Chondrocyte (in vitro differentiated cells): ENCODE data around the gene DNTT. TPM values are rescaled to one million over a fixed set of nuclear protein-coding genes. Genes with fewer than 3 reads are reported as not detected.

Experiments
- DNase-seq: peaks from one replicate; pipeline ENCODE4 v3.0.0; 2021; ENCODE audit warnings: mixed read lengths, low spot score
- H3K27ac Mint-ChIP-seq: one replicate; pipeline ENCODE4 v1.8.0; 2021; ENCODE audit warnings: mild to moderate bottlenecking, moderate library complexity, mixed read lengths; ENCODE audit not compliant: unreplicated experiment
- H3K27me3 Mint-ChIP-seq: 2 replicates; pipeline ENCODE4 v1.8.0; 2021; ENCODE audit warnings: low read depth, mixed read lengths
- H3K36me3 Mint-ChIP-seq: 2 replicates; pipeline ENCODE4 v1.8.0; 2021; ENCODE audit warnings: low read depth, mixed read lengths
- H3K4me1 Mint-ChIP-seq: 2 replicates; pipeline ENCODE4 v1.8.0; 2021; ENCODE audit warnings: low read depth, mild to moderate bottlenecking, mixed read lengths
- H3K4me3 Mint-ChIP-seq: one replicate; pipeline ENCODE4 v1.8.0; 2021; ENCODE audit warnings: mild to moderate bottlenecking, moderate library complexity, mixed read lengths; ENCODE audit not compliant: unreplicated experiment
- H3K9me3 Mint-ChIP-seq: 2 replicates; pipeline ENCODE4 v1.8.0; 2021; ENCODE audit warnings: low read depth, mixed read lengths
- long read RNA-seq: library from polyadenylated mRNA; stranded (forward); transcript quantifications from one replicate; pipeline ENCODE4 v2.0.0, GENCODE V29; 2021
- total RNA-seq: library from RNA; stranded (reverse); gene quantifications from 3 replicates; pipeline ENCODE4 v1.2.1, GENCODE V29; 2021
- TF ChIP-seq, protein P1 (sequence below): fragments of 200-600 bp; sonication (generic); IDR thresholded peaks from 2 replicates; pipeline ENCODE4 v1.5.0; 2021; ENCODE audit warnings: antibody characterized with exemption, mild to moderate bottlenecking, moderate library complexity

The DNTT gene
- not detected in 3 replicates for total RNA-seq
- long read RNA-seq, result 0 reads

DNA sequence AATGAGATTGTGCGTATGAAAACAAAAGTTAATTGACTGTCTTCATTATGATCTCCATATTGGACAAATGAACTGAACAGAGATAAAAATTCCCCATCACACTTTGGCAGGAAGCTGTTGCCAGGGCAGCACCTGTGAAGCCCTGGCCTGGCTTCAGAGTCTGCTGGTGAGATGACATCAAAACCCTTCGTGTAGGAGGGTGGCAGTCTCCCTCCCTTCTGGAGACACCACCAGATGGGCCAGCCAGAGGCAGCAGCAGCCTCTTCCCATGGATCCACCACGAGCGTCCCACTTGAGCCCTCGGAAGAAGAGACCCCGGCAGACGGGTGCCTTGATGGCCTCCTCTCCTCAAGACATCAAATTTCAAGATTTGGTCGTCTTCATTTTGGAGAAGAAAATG is at the start of gene DNTT:
Gene DNTT, plus strand, starts transcription at position 205 of the 400 bp plus-strand sequence. Its CDS starts 64 bp downstream, at position 269.
- H3K36me3 Mint-ChIP-seq, result no peaks in the 10 kb centered on the region
- H3K27me3 Mint-ChIP-seq, result peaks cover 36% of the 10 kb centered on the region
- H3K4me3 Mint-ChIP-seq, result no peak within 1 kb of the TSS
- H3K4me1 Mint-ChIP-seq, result peaks cover 2% of the 10 kb centered on the region
- no peaks in the 10 kb centered on the region for H3K9me3 Mint-ChIP-seq
- TF ChIP-seq, protein P1, sequence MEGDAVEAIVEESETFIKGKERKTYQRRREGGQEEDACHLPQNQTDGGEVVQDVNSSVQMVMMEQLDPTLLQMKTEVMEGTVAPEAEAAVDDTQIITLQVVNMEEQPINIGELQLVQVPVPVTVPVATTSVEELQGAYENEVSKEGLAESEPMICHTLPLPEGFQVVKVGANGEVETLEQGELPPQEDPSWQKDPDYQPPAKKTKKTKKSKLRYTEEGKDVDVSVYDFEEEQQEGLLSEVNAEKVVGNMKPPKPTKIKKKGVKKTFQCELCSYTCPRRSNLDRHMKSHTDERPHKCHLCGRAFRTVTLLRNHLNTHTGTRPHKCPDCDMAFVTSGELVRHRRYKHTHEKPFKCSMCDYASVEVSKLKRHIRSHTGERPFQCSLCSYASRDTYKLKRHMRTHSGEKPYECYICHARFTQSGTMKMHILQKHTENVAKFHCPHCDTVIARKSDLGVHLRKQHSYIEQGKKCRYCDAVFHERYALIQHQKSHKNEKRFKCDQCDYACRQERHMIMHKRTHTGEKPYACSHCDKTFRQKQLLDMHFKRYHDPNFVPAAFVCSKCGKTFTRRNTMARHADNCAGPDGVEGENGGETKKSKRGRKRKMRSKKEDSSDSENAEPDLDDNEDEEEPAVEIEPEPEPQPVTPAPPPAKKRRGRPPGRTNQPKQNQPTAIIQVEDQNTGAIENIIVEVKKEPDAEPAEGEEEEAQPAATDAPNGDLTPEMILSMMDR, result no peak
- no peak for DNase-seq
- no peak within 1 kb of the TSS for H3K27ac Mint-ChIP-seq

- peaks cover 7% of the 10 kb centered on the region for H3K4me1 Mint-ChIP-seq
- H3K27me3 Mint-ChIP-seq, result no peaks in the 10 kb centered on the region
- no peaks in the 10 kb centered on the region for H3K9me3 Mint-ChIP-seq
- H3K27ac Mint-ChIP-seq, result no peak overlapping the region
- H3K36me3 Mint-ChIP-seq, result no peaks in the 10 kb centered on the region
- H3K4me3 Mint-ChIP-seq, result no peak overlapping the region
- DNase-seq, result no peak
- TF ChIP-seq, protein P1, result no peak
Measured at GRCh38 chr10:96254976-96255375, 49.3 kb upstream of the DNTT start.

DNA sequence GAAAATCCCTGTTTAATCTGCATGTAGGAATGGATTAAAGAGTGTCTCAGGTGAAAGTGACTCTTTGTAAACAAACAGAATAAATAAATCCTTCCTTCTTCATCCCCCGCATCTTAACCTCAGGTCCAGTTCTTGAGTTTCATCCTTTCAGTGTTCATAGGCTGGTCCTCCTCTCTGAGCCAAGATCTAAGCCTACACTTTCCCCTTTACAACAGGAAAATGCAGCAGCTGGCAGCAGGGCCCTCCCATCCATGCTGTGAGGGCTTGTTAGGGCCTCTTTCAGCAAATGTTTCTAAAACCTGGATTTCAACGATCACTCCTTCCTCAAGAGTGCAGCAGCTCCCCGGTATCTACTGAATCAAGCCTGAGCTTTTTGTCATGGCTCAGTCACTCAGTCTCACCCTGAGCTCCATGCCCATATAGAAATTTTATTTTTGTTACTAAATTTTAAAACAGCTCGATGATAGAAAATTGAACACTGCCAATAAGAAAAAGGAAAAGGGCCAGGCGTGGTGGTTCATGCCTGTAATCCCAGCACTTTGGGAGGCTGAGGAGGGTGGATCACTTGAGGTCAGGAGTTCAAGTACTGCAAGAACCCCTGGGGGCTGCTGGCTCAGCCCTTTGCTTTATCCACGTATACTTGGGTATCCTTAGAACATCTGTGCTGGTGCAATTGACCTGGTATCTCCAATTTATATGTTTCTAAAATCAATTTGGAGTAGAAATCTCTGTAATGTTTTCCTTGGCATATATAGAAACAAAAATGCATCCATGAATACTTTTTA is 48.5 kb upstream of the DNTT start:
- Mint-ChIP-seq H3K27ac (no peak overlapping the region), H3K36me3 (no peaks in the 10 kb centered on the region), H3K27me3 (no peaks in the 10 kb centered on the region), H3K4me3 (no peak overlapping the region), H3K4me1 (peaks cover 7% of the 10 kb centered on the region), H3K9me3 (no peaks in the 10 kb centered on the region)
- DNase-seq, result no peak
- TF ChIP-seq, protein P1, result no peak

DNA sequence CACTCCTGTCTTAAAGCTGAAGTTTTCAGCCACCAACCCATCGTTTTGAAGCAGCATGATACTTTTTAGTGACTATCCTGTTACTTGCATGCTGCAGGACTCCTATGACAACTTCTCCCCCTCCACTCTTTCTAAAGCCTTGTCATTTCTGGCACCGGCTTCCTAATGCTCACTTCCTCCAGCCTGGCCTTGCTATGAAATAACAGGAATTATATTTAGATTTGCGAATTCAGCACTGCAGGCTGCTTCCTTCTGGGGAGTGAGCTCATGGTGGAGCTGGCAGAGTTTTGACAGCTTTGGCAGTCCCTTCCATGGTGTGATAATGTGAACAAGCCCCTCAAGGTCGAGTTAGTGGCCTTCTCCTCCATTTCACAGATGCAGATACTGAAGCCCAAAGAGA is 46.3 kb upstream of the DNTT start:
- TF ChIP-seq, protein P1, result no peak
- DNase-seq, result no peak
- Mint-ChIP-seq H3K4me3 (no peak overlapping the region), H3K36me3 (no peaks in the 10 kb centered on the region), H3K4me1 (peaks cover 7% of the 10 kb centered on the region), H3K27ac (no peak overlapping the region), H3K9me3 (no peaks in the 10 kb centered on the region), H3K27me3 (no peaks in the 10 kb centered on the region)

- no peak overlapping the region for H3K4me3 Mint-ChIP-seq
- DNase-seq, result no peak
- H3K36me3 Mint-ChIP-seq, result no peaks in the 10 kb centered on the region
- H3K27me3 Mint-ChIP-seq, result peaks cover 3% of the 10 kb centered on the region
- H3K4me1 Mint-ChIP-seq, result peaks cover 7% of the 10 kb centered on the region
- no peak overlapping the region for H3K27ac Mint-ChIP-seq
- H3K9me3 Mint-ChIP-seq, result no peaks in the 10 kb centered on the region
- TF ChIP-seq, protein P1, result no peak
Measured at GRCh38 chr10:96259150-96259549, 45.1 kb upstream of the DNTT start.
